Measurements from ENCODE around the gene DTNA.

Gene DTNA

DNA sequence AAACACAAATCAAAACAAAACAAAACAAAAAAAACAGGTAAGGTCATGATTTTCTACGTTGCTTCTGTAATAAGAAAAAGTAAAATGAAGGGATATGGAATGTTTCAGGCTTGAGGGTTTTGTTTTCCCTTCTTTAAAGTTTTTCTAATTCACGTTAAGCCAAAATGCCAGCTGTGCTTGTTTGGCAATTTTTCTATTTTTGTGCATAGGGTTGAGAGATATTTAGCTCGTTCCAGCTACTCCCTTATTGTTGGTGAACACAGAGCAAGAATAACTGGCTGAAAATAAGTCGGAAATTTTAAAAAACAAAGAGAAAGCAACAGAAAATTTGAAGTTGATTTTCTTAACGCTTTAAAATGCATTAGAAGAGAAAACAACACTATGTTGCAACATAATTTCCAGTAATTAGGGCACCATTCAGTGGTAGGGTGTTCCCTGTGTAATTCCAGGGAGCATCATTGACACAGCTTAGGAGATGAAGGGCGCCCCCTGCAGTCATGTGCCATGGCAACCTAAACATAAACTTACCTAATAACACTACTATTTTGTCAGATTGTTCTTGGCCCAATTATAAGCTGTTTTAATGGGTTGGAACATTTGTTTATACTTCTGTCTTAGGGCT, 99.5 kb downstream of the DTNA start:
- no peak for DNase-seq

DNA sequence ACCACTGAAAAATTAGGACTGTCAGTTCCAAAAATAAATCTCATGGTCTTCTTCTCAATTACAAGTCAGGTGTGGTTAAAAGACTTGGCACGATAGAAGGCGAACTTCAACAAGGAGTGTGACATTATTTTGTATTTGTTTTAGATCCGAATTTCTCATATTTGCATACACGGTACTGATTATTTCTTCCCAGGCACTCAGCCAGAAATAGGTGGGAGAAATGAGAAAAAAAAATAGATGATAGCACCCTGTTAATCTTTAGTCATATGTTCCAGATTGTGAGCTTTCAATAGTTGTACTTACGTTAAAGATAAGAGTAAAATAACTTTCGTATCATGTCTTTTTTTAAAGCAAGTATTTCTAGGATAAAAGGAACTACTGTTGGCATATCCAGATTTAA, 106.1 kb downstream of the DTNA start:
- no peak for DNase-seq

DNA sequence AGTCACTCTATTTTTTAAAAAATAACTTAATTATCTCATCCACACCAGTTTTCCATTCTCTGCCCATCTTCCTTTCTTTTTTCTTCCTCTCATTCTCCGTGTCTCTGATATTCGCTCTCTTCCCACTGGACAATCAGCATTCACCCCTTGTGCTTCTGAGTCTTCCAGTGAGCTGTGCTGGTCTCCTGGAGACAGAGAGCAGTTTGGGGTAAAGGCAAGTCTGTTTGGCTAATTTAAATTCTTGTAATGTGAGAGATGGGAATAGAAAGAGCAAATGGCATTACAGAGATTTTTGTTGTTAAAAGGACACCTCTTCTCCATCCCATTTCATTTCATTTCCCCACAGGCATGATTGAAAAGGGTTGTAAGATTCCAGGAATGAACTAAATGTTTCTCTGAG, 107.5 kb downstream of the DTNA start:
- DNase-seq, result no peak

DNA sequence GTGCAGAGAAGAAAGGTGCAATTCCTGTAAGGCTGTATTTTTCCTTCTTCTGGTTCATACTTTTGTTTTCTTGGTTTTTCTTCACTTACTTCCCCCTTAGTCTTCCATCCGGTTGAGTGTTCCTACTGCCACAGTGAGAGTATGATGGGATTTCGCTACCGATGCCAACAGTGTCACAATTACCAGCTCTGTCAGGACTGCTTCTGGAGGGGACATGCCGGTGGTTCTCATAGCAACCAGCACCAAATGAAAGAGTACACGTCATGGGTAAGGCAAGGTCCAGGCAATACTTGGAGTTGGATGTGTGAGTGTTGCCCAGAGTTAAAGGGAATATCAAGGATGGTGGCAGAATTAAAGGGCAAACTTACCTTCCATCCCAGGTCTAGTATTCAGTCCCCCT, 108.0 kb downstream of the DTNA start:
- no peak for DNase-seq

DNA sequence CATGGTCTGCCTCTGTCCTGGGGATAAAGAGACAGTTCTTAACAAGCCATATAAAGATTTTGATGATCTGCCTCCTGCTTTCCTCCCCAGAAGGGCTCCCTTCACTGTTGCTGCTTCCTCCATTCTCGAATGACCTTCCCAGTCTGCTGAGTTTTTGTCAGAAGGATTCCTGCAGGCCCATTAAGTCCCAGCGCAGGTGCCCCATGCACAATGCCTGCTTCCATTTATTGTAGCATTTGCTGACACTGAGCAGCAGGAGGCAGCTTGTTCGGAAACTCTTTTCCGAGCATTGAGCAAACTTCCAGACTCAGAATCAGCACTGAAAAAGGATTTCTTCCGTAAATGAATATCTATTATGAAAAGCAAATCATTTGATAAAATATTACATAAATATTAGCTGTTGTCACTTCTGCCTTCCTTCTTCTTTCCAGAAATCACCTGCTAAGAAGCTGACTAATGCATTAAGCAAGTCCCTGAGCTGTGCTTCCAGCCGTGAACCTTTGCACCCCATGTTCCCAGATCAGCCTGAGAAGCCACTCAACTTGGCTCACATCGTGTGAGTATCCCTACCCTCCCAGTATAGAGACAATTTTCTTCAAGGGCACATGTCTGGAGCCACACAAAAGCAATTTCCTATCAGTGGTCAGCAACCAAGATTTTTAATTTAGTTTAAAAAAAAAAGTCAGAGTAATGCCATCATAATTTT, 110.4 kb downstream of the DTNA start:
- no peak for DNase-seq

DNA sequence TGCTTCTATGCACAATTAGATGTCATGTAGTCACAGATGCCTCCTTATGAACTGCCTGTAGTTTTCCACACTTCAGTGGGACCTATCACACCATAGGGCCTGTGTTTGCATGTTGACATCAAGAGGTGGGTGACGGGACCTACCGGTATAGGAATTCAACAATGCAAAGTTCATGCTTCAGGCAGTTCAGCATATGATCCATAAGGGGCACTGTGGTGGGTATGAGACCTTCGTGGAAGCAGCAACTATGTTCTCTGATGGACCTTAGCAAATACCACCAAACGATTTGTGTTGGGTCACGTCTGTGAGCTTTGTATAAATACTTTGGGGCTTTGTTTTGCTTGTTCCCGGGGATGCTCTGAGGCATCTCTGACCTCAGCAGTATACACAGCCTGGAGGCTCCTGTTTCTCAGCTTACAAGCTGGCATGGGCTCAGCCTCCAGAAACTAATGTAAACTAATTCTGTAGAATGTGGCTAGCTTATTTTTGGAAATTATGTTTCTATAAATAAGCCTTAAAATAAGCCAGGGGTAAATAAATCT, 111.6 kb downstream of the DTNA start:
- no peak for DNase-seq

DNA sequence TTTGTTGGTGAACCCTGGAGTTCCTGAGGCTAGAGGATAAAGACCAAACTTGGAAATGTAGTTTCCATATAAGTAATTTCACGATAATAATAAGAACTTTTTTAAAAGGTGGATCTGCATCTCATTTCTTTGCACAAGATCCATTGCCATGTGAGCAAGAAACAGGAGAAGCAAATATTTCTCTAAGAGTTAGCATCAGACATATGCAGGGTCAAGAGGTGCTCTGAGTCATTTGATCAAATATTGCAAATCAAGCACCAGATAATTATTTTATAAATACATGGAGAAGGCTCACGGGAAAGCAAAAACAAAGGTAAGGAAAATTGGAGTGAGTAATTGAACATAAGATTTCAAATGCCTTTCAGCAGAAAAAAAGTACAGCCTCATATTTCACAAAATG, 118.0 kb downstream of the DTNA start:
- no peak for DNase-seq

DNA sequence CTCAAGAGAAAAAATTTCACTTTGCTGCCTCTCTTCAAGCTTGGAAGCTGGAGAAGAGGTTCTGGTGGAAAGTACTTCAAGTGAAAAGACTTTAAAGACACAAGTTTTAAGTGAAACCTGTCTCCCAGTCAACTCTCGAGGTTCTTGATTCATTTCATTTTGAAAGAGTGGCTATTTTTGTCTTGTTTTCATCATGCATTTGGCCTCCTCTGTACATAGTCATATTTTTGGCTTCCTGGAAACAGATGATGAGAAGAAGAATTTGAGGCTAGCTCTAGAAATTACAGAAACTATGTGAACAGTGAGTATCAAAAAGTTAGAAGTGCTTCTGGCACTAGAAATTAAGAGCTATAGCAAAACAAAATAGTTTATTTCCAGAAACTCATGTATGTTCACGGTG, 124.8 kb downstream of the DTNA start:
- DNase-seq, result no peak

DNA sequence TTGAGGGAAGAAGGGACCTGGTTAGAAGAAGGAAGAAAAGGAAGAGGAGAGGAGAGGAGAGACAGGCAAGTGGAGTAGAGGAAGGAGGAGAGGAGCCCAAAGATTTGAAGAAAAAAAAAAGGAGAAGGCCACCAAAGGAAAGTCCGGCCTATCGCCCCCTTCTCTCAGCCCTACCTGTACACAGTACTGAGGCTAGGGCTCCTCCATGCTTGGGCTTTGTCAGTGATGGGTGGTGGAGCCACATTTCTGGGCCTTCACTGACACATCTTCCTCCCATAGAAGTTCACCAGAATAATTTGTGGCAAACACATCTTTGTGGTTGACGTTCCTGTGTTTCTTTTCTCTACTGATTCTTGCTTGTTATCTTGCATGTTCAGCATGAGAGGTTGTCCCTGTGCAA, 125.4 kb downstream of the DTNA start:
- DNase-seq, result no peak

DNA sequence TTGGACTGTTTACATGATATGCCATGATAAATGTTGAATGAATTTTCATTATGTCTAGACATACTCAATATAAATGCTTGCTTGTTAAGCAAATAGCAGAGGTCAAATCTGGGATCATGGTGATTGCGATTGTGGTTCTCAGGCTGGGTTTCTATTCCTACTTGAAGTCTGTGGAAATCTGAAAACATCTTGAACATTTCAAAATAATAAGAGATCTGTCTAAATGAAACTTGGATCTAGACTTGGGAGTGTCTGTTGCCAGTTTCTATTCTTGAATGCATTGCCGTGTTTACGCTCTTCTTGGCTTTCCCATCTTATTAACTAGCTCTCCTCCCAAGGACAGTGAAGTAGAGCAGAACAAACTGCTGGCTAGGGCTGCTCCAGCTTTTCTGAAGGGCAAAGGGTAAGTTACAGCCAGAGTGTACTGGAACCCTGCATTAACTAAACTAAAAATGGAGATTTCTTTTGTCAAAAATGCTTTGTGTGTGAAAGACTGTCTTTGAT, 127.7 kb downstream of the DTNA start:
- no peak for DNase-seq

DNA sequence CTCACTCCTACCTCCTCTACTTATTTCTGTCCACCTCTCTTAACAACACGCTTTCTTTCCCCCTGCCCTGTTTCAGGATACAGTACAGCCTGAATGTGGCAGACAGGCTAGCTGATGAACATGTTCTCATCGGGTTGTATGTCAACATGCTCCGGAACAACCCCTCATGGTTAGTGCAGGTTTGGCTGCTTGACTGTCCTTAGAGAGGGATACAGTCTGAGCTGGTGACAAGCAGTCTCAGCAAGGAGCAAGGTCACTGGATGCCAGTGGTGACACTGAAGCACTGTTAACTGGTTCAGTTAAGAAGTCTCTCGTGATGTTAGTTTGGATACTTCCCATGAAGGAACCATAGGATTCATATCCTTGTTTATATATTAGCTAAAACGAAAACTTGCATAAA, 128.6 kb downstream of the DTNA start:
- no peak for DNase-seq

DNA sequence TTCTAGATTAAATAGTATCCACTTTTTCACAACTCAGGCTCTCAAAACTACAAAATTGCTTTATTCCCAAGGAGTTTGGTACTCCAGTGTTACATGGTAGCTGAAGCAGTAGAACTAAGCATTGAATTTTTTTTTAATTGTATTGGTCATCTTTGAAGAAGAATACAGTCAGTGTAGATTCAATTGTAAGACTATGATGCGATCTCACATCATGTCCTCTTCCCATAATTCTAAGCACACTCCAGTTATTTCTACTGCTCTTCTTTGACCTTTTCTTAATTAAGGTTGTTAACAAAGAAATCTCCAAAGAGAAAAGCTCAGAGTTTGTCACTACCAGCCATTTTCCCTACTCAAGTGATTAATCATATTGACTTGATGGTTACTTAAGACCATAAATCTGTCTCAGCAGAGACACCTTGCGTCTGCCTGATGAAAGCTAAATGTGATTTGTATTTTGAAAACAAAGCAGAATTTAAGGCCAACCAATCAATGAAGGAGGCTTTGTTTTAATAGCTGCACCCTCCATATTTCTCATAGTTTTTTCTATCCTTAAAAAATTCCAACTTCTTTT, 130.2 kb downstream of the DTNA start:
- no peak for DNase-seq

DNA sequence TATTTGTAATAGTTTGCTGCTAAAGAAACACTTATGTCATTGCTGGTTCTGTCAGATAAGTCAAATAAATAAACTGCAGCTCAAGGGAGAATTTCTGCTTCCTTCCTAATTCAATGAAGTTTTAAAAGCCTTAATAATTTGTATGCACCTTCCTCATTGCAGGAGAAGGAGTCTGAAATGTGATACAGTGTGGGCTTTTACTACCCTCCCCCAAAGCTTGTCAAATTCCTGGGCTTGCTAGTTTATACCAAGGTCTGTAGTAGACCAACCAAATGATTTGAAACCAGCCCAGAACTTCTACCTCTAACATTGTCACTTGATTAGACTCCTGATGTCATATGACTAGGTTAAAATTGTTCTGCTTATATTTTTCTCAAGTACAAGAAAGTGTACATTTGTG, 131.8 kb downstream of the DTNA start:
- DNase-seq, result no peak

DNA sequence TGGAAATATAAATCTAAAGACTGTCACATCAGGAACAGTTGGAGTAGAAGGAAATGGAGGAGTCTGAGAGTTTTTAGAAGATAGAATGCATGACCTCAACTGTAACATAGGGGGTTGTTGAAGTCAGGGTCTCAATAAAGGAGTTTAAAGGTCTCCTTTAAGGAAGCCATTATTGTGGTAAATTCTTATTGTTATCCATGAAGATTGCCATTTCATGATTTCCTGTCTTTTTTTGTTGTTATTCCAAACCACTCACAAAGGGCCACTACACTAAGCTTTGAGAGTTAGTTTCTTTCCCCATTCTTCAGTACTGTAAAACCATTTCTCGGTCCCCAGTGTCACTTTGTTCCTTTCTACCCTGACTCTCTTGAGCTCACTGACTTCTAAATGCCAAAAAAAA, 134.0 kb downstream of the DTNA start:
- DNase-seq, result no peak

DNA sequence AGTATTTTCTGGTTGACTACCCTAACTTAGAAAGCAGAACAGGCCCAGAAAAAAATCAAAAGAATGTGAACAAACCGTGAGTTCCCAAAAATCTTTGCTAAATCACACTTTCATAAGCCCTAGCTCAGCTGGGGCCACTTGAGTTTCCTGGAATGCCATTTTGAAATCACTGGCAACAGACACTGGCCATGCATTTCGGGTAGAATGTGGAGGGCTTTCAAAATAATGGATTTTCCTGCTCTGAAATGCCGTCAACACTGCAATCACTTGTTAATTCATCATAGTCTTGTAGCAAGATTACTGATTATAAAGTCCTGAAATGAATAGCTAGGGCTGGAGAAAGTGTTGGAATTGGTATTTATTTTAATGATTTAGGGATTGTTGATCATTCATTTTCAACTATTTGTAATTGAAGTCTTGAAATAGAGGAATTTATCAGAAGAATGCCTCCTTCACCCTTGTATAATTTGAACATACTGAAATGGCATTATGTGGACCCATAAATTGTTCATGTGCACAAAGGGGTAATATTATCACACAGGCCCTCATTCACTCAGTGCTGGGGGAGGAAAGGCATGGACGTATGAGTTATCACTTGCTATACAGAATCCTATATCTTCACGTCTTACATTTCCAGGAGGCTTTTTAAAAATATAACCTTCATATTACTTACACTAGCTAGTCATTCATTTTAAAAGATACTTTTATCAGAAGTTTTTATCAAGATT, 134.8 kb downstream of the DTNA start:
- no peak for DNase-seq

DNA sequence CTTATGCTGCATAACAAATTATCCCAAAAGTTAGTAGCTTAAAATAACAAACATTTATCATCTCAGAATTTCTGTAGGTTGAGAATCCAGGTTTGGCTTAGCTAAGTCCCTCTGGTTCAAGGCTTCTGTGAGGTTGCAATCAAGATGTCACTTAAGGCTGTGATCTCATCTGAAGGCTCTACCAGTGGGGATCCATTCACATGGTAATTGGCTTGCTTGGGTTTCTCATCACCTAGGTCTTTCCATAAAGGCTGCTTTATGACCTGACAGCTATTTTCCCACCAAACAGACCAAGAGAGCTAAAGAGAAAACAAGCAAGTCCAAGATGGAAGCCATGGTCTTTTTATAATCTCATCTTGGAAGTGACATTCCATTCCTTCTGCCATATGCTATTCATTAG, 137.3 kb downstream of the DTNA start:
- no peak for DNase-seq

DNA sequence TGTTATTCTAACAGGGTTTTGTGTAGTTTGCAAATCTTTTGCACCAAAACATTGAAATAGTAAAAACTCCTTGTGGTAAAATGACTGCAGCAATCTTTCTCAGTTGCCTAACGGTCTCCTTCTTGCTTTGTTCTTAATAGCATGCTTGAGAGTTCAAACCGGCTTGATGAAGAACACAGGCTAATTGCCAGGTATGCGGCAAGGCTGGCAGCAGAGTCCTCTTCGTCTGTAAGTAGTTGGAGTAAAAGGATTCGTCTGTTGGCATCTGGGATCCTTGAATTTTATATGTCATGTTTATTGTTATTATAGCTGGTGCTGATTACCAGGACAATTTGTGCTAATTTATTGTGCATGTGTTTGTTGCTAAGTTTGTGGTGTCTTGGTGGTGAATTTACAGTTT, 138.1 kb downstream of the DTNA start:
- DNase-seq, result no peak

DNA sequence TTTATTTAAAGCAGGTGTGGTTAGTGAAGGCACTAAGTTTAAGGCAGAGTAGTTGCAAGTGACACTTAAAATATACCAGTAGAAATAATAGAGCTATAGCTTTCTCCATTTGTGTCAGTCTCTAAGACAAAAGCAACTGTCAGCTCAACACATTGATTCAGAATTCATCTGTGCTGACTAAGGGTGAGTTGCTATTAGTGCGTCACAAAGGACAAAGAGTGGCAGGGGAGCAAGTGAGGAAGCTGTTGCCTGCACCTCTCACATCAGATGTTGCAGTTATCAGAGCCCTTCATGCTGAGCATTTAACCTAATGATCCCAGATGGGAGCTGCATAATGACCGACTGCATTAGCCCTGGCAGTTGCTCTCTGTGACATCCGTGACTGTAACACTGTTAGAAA, 138.6 kb downstream of the DTNA start:
- DNase-seq, result no peak

DNA sequence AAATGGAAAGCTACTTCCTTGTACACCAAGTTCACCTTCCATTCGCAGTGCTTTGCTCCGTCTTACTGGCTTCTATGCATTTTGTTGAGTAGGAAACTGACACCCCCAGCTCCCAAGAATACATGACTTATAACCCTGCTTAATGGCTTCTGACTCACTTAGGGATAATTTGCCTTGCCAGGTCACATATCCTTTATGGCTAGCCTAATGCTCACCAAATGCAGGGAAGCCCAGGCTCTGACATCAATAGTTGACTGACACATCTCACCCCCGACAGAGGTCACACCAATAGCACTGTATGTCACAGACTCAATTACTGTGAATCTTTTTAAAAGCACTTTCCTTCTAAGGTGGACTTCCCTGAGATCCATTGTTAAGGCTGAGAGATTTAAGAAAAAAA, 147.2 kb downstream of the DTNA start:
- no peak for DNase-seq

DNA sequence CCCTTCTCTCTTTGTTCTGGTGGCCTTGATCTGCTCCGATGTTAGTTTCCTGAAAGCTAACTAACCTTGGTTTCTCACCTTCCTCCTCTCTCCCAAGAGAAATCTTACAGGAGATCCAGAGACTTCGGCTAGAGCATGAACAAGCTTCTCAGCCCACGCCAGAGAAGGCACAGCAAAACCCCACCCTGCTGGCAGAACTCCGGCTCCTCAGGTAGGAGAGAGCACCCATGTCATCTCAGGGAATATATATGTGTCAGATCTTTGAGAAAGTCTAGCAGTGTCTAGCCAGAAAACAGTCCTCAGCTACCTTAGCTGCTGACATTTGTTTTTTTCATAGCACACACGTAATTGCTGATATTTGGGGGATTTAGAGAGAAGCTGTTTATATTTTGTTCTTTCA, 148.1 kb downstream of the DTNA start:
- no peak for DNase-seq

DNA sequence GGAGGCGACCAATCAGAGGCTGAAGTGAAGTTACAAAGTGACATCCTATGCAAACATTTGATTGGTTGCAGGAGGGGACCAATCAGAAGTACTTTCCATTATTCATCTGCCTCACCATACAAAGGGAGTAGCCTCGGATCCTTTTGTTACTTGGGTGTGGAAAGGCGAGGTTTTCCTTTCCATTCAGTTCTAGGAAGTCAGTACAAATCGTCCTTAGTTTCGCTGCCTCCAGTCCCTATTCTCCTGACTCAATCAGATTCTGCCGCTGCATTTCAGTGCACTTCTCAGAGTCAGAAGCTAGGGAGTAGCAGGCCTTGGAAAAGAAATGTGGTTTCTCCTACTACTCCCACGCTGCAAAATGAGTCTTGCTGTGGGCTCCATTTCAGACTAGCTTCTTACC, 149.4 kb downstream of the DTNA start:
- no peak for DNase-seq

DNA sequence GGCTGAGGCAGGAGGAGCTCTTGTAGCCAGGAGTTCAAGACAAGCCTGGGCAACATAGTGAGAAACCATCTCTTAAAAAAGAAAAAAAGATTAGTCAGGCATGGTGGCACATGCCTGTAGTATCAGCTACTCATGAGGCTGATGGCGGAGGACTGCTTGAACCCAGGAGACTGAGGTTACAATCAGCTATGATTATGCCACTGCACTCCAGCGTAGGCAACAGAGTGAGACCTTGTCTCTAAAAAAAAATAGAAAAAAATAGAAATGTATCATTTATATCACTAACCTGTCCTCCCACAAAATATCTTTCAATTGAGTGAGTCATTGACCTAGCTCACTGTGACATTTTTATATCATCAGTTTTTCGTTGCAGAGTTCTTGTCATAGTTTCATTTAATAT, 152.5 kb downstream of the DTNA start:
- DNase-seq, result no peak

DNA sequence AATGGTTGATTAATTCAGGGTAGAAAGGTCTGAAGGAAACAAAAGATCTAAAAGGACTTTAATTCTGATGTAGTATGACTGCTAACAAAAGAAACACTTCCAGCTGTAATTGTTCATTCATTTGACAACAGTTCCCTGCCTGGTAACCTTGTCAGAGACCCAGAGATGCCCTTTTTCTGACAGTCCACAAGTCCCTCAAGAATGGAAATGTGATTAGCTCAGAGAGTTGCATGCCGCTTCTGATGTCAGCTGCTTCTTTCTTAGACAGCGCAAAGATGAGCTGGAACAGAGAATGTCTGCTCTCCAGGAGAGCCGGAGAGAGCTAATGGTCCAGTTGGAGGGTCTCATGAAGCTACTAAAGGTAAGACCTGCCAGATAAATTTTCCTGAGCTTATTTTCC, 153.6 kb downstream of the DTNA start:
- no peak for DNase-seq

Data from activated naive CD4-positive, alpha-beta T cell treated with anti-CD3 and anti-CD28 coated beads, Interleukin-2, amount 50 U/mL, for 16 hours (primary cell).